OCI-LY3 (cell line): ENCODE data around the gene ACOT7.

Experiments
- H2AFZ ChIP-seq: fragments of 200-600, 300-600 bp; shearing (Covaris generic); 2 replicates; pipeline ENCODE4 v1.6.0; 2014; ENCODE audit warnings: antibody characterized with exemption, low read depth, low read length
- H3K27ac ChIP-seq: fragments of 200-600, 300-600 bp; sonication (generic); 2 replicates; pipeline ENCODE4 v1.5.1; 2014; ENCODE audit warnings: mild to moderate bottlenecking, low read length, moderate library complexity, mixed read lengths
- H3K27me3 ChIP-seq: fragments of 200-600, 300-600 bp; sonication (generic); 2 replicates; pipeline ENCODE4 v1.6.1; 2014; ENCODE audit warnings: low read depth, low read length, mixed read lengths
- H3K36me3 ChIP-seq: fragments of 200-600, 300-600 bp; sonication (generic); replicated peaks from 2 replicates; pipeline ENCODE3; 2014; ENCODE audit warnings: low read depth, low read length, mixed read lengths
- H3K4me1 ChIP-seq: fragments of 300-600, 200-600 bp; sonication (generic); 2 replicates; pipeline ENCODE4 v1.6.1; 2014; ENCODE audit warnings: low read length, mixed read lengths
- H3K4me2 ChIP-seq: fragments of 200-600, 300-600 bp; sonication (generic); 2 replicates; pipeline ENCODE4 v1.6.1; 2014; ENCODE audit warnings: low read length, mixed read lengths
- H3K4me3 ChIP-seq: fragments of 300-600, 200-600 bp; sonication (generic); 2 replicates; pipeline ENCODE4 v1.5.1; 2014; ENCODE audit warnings: antibody characterized with exemption, mild to moderate bottlenecking, low read length, moderate library complexity
- H3K79me2 ChIP-seq: fragments of 300-600, 200-600 bp; shearing (Covaris generic); 2 replicates; pipeline ENCODE4 v1.6.1; 2014; ENCODE audit warnings: mild to moderate bottlenecking, low read length, mixed read lengths
- H3K9ac ChIP-seq: fragments of 300-600, 200-600 bp; shearing (Covaris generic); 2 replicates; pipeline ENCODE4 v1.6.0; 2014; ENCODE audit warnings: mild to moderate bottlenecking, low read length, moderate library complexity
- H3K9me3 ChIP-seq: fragments of 200-600, 300-600 bp; shearing (Covaris generic); 2 replicates; pipeline ENCODE4 v1.6.1; 2014; ENCODE audit warnings: low read length, mixed read lengths; ENCODE audit not compliant: insufficient read depth
- H4K20me1 ChIP-seq: fragments of 200-600, 300-600 bp; sonication (generic); 2 replicates; pipeline ENCODE4 v1.6.1; 2016; ENCODE audit warnings: low read length, mixed read lengths; ENCODE audit not compliant: insufficient read depth
- EZH2phosphoT487 ChIP-seq: fragments of 200-600 bp; shearing (Covaris generic); IDR thresholded peaks from 2 replicates; pipeline ENCODE4 v1.6.1; 2018; ENCODE audit warnings: antibody characterized with exemption, mixed run types, low read depth
- TF ChIP-seq, protein P1 (sequence below): fragments of 200-600, 300-600 bp; sonication (generic); IDR thresholded peaks from 2 replicates; pipeline ENCODE4 v1.5.1; 2014; ENCODE audit warnings: antibody characterized with exemption, low read length, low read depth

ACOT7 gene

DNA sequence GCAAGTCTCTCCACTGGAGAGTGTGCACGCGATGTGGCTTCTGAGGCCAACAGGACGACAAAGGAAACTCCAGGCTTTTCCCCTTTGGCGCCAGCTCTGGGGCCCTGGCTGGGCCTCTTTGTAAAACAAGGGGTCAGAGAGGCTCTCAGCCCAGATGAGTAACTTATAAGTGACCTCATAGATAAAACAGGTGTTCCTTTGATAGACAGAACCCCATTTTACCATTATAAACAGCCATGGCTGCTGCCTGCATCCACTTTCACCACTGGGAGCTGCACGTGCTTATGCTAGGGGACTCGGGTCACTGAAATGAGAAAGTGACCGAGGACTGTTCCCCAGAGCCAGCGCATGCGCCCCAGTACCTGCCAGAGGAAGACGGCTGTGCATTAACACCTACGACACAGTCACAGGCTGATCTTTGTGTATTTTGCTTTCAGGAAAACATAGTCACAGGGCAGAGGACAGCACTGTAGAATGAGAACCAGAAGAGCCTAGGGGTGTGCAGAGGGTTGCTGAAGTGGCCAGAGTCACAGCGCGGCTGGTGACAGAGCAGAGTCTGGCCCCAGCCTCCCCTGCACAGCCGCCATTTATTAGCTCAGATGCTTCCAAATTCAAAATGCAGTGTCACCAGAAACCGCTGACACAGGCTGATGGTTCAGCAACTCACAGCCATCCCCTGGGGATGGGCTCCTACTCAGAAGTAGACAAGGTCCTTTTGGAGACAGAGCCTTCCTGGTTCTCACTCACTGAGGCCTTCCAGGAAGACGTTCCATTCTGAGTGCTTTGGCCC, 175.0 kb downstream of the ACOT7 start:
- no peaks in the 10 kb centered on the region for H4K20me1 ChIP-seq
- no peak overlapping the region for H2AFZ ChIP-seq
- no peak overlapping the region for H3K4me3 ChIP-seq
- H3K27ac ChIP-seq: no peak overlapping the region
- H3K9me3 ChIP-seq: no peaks in the 10 kb centered on the region
- TF ChIP-seq, protein P1, sequence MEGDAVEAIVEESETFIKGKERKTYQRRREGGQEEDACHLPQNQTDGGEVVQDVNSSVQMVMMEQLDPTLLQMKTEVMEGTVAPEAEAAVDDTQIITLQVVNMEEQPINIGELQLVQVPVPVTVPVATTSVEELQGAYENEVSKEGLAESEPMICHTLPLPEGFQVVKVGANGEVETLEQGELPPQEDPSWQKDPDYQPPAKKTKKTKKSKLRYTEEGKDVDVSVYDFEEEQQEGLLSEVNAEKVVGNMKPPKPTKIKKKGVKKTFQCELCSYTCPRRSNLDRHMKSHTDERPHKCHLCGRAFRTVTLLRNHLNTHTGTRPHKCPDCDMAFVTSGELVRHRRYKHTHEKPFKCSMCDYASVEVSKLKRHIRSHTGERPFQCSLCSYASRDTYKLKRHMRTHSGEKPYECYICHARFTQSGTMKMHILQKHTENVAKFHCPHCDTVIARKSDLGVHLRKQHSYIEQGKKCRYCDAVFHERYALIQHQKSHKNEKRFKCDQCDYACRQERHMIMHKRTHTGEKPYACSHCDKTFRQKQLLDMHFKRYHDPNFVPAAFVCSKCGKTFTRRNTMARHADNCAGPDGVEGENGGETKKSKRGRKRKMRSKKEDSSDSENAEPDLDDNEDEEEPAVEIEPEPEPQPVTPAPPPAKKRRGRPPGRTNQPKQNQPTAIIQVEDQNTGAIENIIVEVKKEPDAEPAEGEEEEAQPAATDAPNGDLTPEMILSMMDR: no peak
- no peak for TF ChIP-seq EZH2phosphoT487
- H3K27me3 ChIP-seq: no peaks in the 10 kb centered on the region
- H3K4me1 ChIP-seq: peaks cover 5% of the 10 kb centered on the region; the same call in 1 of the 2 replicates
- H3K4me2 ChIP-seq: no peak overlapping the region
- H3K36me3 ChIP-seq: no peaks in the 10 kb centered on the region
- H3K79me2 ChIP-seq: no peaks in the 10 kb centered on the region
- H3K9ac ChIP-seq: no peak overlapping the region
